ENCODE measurements around the gene KRTAP3-2. TPM values are rescaled to one million over a fixed set of nuclear protein-coding genes. Genes with fewer than 3 reads are reported as not detected.
"Not testable (repeated sequence)": the region's sequence is repeated elsewhere in the genome, so short reads cannot be mapped to it uniquely, and the experiment has no call there.

Gene KRTAP3-2
- total RNA-seq: not detected in 2 replicates

- DNase-seq (ENCODE audit: low read depth in 2 of 2): not testable (repeated sequence)
Measured at GRCh38 chr17:40999563-40999962, at the start of gene KRTAP3-2. Gene KRTAP3-2, minus strand, starts transcription at chr17:40999906. Its CDS starts 53 bp downstream, at chr17:40999853.

GRCh38 chr17:41049110-41049509 lies 49.4 kb upstream of the KRTAP3-2 start:
- peak in 1 of 2 donors; percentile 28 for DNase-seq (ENCODE audit: low read depth in 2 of 2)

DNA sequence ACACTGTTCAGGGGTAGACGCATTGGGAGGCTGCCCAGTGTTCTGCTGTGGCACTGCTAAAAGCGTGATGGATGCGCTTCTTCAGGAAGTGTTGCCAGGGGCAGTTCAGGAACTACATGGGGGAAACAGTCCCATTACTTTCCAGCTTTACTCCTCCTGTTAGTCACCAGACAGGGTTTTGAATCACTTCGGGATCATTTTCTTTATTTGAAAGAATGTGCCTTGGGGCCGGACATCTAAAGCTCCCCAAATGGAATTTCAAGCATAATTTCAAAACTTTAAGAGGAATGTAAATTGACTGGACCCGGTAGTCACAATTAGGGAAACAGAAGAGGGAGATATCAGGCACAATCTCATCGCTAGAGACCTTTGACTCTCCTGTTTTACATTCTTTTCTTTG lies 48.7 kb upstream of the KRTAP3-2 start:
- peak in 1 of 2 donors; percentile 1 for DNase-seq (ENCODE audit: low read depth in 2 of 2)

DNA sequence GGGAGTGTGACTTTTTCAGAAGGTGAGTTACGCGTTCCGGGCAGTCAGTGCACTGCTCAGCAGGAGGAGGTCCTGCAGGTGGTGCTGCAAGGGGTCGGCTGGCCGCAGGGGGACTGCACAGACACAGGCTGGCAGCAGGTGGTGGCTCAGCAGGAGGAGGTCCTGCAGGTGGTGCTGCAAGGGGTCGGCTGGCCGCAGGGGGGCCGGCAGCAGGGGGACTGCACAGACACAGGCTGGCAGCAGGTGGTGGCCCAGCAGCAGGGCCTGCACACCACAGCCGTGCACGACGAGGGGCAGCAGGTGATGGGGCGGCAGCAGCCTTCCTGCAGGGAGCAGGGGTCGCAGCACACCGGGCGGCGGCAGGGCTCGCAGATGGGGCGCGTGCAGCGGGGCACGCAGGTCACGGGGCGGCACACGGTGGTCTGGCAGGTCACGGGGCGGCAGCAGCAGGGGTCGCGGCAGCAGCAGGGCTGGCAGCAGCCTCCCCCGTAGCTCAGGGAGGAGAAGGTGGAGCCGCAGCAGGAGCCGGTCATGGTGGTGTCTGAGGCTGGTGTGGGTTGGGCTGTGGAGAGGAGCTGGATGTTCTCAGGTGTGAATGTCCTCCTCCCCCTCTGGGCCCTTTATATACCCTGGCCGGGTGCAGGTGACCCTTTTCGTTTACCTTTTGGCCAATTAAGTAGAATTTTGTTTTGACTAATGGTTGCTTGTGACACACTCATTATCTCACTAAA lies 47.2 kb upstream of the KRTAP3-2 start, which contains the start of gene KRTAP2-1:
Gene KRTAP2-1 (minus strand): TSS at position 582 of the 731 bp plus-strand sequence. CDS start 49 bp downstream, at position 533.
- DNase-seq (ENCODE audit: low read depth in 2 of 2): not testable (repeated sequence)

- DNase-seq (ENCODE audit: low read depth in 2 of 2): no peak
Measured at GRCh38 chr17:41042953-41043352, 43.2 kb upstream of the KRTAP3-2 start.

- DNase-seq (ENCODE audit: low read depth in 2 of 2): not testable (repeated sequence)
Measured at GRCh38 chr17:41040783-41041571, 41.3 kb upstream of the KRTAP3-2 start, which contains the start of gene KRTAP1-1. Gene KRTAP1-1, minus strand, starts transcription at chr17:41041450. Its CDS starts 53 bp downstream, at chr17:41041397.

GRCh38 chr17:41037853-41038350 lies 38.2 kb upstream of the KRTAP3-2 start:
- DNase-seq (ENCODE audit: low read depth in 2 of 2): no peak

- not testable (repeated sequence) for DNase-seq (ENCODE audit: low read depth in 2 of 2)
Measured at GRCh38 chr17:41034346-41034935, 34.7 kb upstream of the KRTAP3-2 start, which contains the start of gene KRTAP1-3. Gene KRTAP1-3, minus strand, starts transcription at chr17:41034874. Its CDS starts 53 bp downstream, at chr17:41034821.

GRCh38 chr17:41029633-41030245 lies 30.0 kb upstream of the KRTAP3-2 start, which contains the start of gene KRTAP1-4:
Gene KRTAP1-4, minus strand, starts transcription at chr17:41030195. Its CDS starts 117 bp downstream, at chr17:41030078.
- no peak for DNase-seq (ENCODE audit: low read depth in 2 of 2)

- no peak for DNase-seq (ENCODE audit: low read depth in 2 of 2)
Measured at GRCh38 chr17:41026715-41027471, 27.2 kb upstream of the KRTAP3-2 start, which contains the start of gene KRTAP1-5. Gene KRTAP1-5, minus strand, starts transcription at chr17:41027208. Its CDS starts 53 bp downstream, at chr17:41027155.

GRCh38 chr17:41024697-41025096 lies 25.0 kb upstream of the KRTAP3-2 start:
- DNase-seq (ENCODE audit: low read depth in 2 of 2): no peak

- no peak for DNase-seq (ENCODE audit: low read depth in 2 of 2)
Measured at GRCh38 chr17:41020336-41020735, 20.6 kb upstream of the KRTAP3-2 start.

GRCh38 chr17:41019415-41019814 lies 19.7 kb upstream of the KRTAP3-2 start:
- DNase-seq (ENCODE audit: low read depth in 2 of 2): no peak

GRCh38 chr17:41018541-41018940 lies 18.8 kb upstream of the KRTAP3-2 start:
- DNase-seq (ENCODE audit: low read depth in 2 of 2): no peak

GRCh38 chr17:41016578-41017215 lies 17.0 kb upstream of the KRTAP3-2 start:
- DNase-seq (ENCODE audit: low read depth in 2 of 2): no peak

DNA sequence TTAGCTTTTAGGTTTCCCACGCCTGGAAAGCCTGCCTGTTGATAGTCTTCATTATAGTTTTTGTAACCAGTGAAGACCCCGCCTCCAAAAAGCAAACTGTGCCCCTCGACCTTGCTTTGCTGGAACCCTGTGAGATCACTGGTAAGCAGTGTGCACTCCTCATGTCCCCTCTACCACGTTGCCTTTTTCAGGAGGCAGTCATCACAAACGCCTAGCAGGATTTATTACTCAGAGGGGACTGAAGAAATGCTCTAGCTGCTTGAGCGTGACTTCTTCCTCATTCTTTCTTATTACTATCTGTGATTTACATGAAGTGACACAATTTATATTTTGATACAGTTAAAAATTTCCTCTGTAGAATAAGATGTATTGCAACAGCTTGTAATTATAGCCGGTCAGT lies 15.7 kb upstream of the KRTAP3-2 start:
- DNase-seq (ENCODE audit: low read depth in 2 of 2): no peak

- no peak for DNase-seq (ENCODE audit: low read depth in 2 of 2)
Measured at GRCh38 chr17:41013606-41014005, 13.9 kb upstream of the KRTAP3-2 start.

- no peak for DNase-seq (ENCODE audit: low read depth in 2 of 2)
Measured at GRCh38 chr17:41013181-41013580, 13.5 kb upstream of the KRTAP3-2 start.

GRCh38 chr17:41012326-41013120 lies 12.8 kb upstream of the KRTAP3-2 start:
- DNase-seq (ENCODE audit: low read depth in 2 of 2): no peak

All from lung microvascular endothelial cell (primary cell).